HG02943 (cell line): ENCODE data around the gene PLD5.
A peak's percentile ranks its signal among the peaks of the same experiment; 100 is the strongest.
"Not testable (repeated sequence)": the region's sequence is repeated elsewhere in the genome, so short reads cannot be mapped to it uniquely, and the experiment has no call there.

Experiments used
- ATAC-seq: cut with Tn5 transposase; IDR thresholded peaks from one replicate; pipeline ENCODE4 v1.9.1; 2021; ENCODE audit warnings: mild to moderate bottlenecking, low read depth, moderate library complexity; ENCODE audit not compliant: unreplicated experiment

Gene PLD5

GRCh38 chr1:242086706-242087105 lies 437.8 kb downstream of the PLD5 start:
- ATAC-seq = no peak

- no peak for ATAC-seq
These were observed 438.4 kb downstream of the PLD5 start for GRCh38 chr1:242086093-242086492.

GRCh38 chr1:242083742-242084141 lies 440.8 kb downstream of the PLD5 start:
- no peak for ATAC-seq

- no peak for ATAC-seq
These were observed 443.1 kb downstream of the PLD5 start for GRCh38 chr1:242081446-242081845.

GRCh38 chr1:242065813-242066212 lies 458.7 kb downstream of the PLD5 start:
- no peak for ATAC-seq

- no peak for ATAC-seq
These were observed 462.2 kb downstream of the PLD5 start for GRCh38 chr1:242062271-242062670.

GRCh38 chr1:242059976-242060375 lies 464.5 kb downstream of the PLD5 start:
- no peak for ATAC-seq

- peak; percentile 84 for ATAC-seq
These were observed 465.9 kb downstream of the PLD5 start for GRCh38 chr1:242058582-242058981.

GRCh38 chr1:242058181-242058580 lies 466.3 kb downstream of the PLD5 start:
- not testable (repeated sequence) for ATAC-seq

GRCh38 chr1:242057745-242058115 lies 466.8 kb downstream of the PLD5 start:
- ATAC-seq = no peak

GRCh38 chr1:242056988-242057744 lies 467.3 kb downstream of the PLD5 start:
- no peak for ATAC-seq

- ATAC-seq = no peak
These were observed 468.7 kb downstream of the PLD5 start for GRCh38 chr1:242055749-242056320.

- no peak for ATAC-seq
These were observed 481.3 kb downstream of the PLD5 start for GRCh38 chr1:242043165-242043564.

GRCh38 chr1:242034392-242034791 lies 490.1 kb downstream of the PLD5 start:
- no peak for ATAC-seq

GRCh38 chr1:242033447-242033846 lies 491.1 kb downstream of the PLD5 start:
- no peak for ATAC-seq
